H1 (cell line): ENCODE results near the gene DENND2A. TPM values are rescaled to one million over a fixed set of nuclear protein-coding genes. Genes with fewer than 3 reads are reported as not detected.
A peak's percentile ranks its signal among the peaks of the same experiment; 100 is the strongest.

Source experiments
- EP300 ChIP-seq, 2 experiments: IDR thresholded peaks; 1 replicate in 1 of 2; 2 replicates in 1 of 2; pipeline ENCODE4 v1.6.1; 2011 to 2012; ENCODE audit warnings: low read depth in 2 of 2, low read length in 2 of 2, mild to moderate bottlenecking in 2 of 2, borderline replicate concordance in 1 of 2, inconsistent platforms in 1 of 2, moderate library complexity in 1 of 2
- EZH2 ChIP-seq: fragments of 200-600 bp; sonication (generic); IDR thresholded peaks from 2 replicates; pipeline ENCODE4 v1.7.1; 2012; ENCODE audit warnings: low read depth, mild to moderate bottlenecking, moderate library complexity, low read length, inconsistent platforms; ENCODE audit not compliant: severe bottlenecking
- KDM4A ChIP-seq: IDR thresholded peaks from one replicate; pipeline ENCODE4 v1.7.1; 2012; ENCODE audit warnings: low read depth, mild to moderate bottlenecking, moderate library complexity, low read length, inconsistent platforms; ENCODE audit not compliant: severe bottlenecking
- NRF1 ChIP-seq: IDR thresholded peaks from 2 replicates; pipeline ENCODE4 v1.6.1; 2011; ENCODE audit warnings: mild to moderate bottlenecking, low read depth, low read length, improper control_type of control experiment
- POLR2A ChIP-seq, 2 experiments: IDR thresholded peaks; 1 replicate in 1 of 2; 2 replicates in 1 of 2; pipeline ENCODE4 v1.6.1; 2011; ENCODE audit warnings: low read depth in 2 of 2, low read length in 2 of 2, mild to moderate bottlenecking in 2 of 2; ENCODE audit errors: control extremely low read depth in 1 of 2
- POU5F1 ChIP-seq: IDR thresholded peaks from 2 replicates; pipeline ENCODE4 v1.6.1; 2011; ENCODE audit warnings: low read depth, mild to moderate bottlenecking, low read length, moderate library complexity
- RXRA ChIP-seq: IDR thresholded peaks from 2 replicates; pipeline ENCODE4 v1.6.1; 2011; ENCODE audit warnings: low read depth, mild to moderate bottlenecking, low read length, moderate library complexity; ENCODE audit not compliant: insufficient read depth
- SAP30 ChIP-seq: fragments of 300-600 bp; sonication (generic); IDR thresholded peaks from 2 replicates; pipeline ENCODE4 v1.7.1; 2012; ENCODE audit warnings: low read length, moderate library complexity, mild to moderate bottlenecking, inconsistent platforms; ENCODE audit not compliant: insufficient read depth, insufficient replicate concordance
- SIN3A ChIP-seq, 2 experiments: IDR thresholded peaks in 1 of 2; conservative IDR thresholded peaks in 1 of 2; 2 replicates each; pipeline ENCODE4 v1.6.1; 2011 to 2012; ENCODE audit warnings: low read length in 2 of 2, improper control_type of control experiment in 1 of 2, low read depth in 1 of 2, mild to moderate bottlenecking in 1 of 2
- polyA plus RNA-seq, 7 experiments: library from polyadenylated mRNA; depleted of rRNA in 3 of 7; stranded (reverse) in 5 of 7; unstranded in 2 of 7; fragments of >200 nt in 5 of 7; fragments of 200-250 nt in 2 of 7; gene quantifications; 1 replicate in 5 of 7; 2 replicates in 1 of 7; 4 replicates in 1 of 7; pipeline versions ENCODE4 v1.2.1 to v1.2.3, GENCODE V29; 2011 to 2013; ENCODE audit warnings: missing spikeins in 2 of 7, mixed read lengths in 2 of 7
- total RNA-seq: library from RNA; stranded (reverse); fragmentation: NEBNext Ultra II Directional; extraction: Animal tissue kit (Norgen Biotek cat#: 25700); gene quantifications from 2 replicates; pipeline ENCODE4 v1.2.1, GENCODE V29; 2021
- TF ChIP-seq, protein P1 (sequence below), 3 experiments: IDR thresholded peaks; 1 replicate in 2 of 3; 2 replicates in 1 of 3; pipeline versions ENCODE4 v1.5.1 to v1.6.1; 2011; ENCODE audit warnings: low read length in 3 of 3, mild to moderate bottlenecking in 3 of 3, inconsistent platforms in 2 of 3, low read depth in 1 of 3, moderate library complexity in 1 of 3; ENCODE audit not compliant: insufficient read depth in 1 of 3; ENCODE audit errors: control extremely low read depth in 1 of 3

Gene DENND2A
- total and polyA plus RNA-seq, 2 of the 8 experiments (the other 6 are each of a cell fraction or from before 2014, with no cell fraction given), result 5.0 to 13.0 TPM

DNA sequence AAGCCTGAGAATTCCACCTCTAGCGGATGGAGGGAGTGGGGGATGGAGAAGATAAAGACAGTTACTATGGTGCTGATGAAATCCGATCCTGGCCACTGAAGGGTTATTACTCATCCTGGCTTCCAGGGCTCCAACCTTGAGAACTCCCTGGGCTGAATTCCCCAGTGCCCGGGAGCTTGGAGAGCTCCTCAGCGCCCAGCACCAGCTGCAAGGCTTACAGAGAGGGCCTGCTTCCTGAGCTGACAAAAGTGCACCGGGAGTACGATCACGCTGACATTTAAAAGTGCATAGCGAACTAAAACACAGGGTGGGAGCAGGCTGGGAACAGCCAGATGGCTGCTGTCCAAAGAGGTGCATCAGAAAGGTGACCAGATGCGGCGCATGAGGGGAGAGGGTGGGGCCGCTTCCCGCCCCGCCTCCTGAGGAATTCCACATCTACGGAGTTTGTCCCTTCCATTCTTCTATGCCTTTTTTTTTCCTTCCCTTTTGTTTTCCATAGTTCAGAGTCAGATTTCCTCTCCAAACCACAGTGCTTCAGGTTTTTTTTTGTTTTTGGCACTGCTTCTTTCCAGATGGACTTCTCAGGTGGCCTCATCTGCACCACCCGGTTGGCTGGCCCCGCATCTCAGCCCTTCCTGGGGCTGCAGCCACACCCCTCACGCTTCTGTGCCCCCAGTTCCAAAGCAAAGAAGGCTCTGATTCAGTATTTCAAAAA, 98.9 kb downstream of the DENND2A start (continued):
- TF ChIP-seq, protein P1, sequence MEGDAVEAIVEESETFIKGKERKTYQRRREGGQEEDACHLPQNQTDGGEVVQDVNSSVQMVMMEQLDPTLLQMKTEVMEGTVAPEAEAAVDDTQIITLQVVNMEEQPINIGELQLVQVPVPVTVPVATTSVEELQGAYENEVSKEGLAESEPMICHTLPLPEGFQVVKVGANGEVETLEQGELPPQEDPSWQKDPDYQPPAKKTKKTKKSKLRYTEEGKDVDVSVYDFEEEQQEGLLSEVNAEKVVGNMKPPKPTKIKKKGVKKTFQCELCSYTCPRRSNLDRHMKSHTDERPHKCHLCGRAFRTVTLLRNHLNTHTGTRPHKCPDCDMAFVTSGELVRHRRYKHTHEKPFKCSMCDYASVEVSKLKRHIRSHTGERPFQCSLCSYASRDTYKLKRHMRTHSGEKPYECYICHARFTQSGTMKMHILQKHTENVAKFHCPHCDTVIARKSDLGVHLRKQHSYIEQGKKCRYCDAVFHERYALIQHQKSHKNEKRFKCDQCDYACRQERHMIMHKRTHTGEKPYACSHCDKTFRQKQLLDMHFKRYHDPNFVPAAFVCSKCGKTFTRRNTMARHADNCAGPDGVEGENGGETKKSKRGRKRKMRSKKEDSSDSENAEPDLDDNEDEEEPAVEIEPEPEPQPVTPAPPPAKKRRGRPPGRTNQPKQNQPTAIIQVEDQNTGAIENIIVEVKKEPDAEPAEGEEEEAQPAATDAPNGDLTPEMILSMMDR (IDR thresholded peaks at IDR 0.05; ENCODE audit: control extremely low read depth in 1 of 3, insufficient read depth in 1 of 3, low read depth in 1 of 3, low read length in 3 of 3), result no peak
- TF ChIP-seq POLR2A (IDR thresholded peaks at IDR 0.05; ENCODE audit: control extremely low read depth in 1 of 2, low read depth in 2 of 2, low read length in 2 of 2) (peak in 1 of 2 experiments; percentile 62; a peak in 1 of 3 replicates), KDM4A (peak; percentile 40), EP300 (IDR thresholded peaks at IDR 0.05; ENCODE audit: borderline replicate concordance in 1 of 2, low read depth in 2 of 2, low read length in 2 of 2) (no peak), SAP30 (peak; percentile 58), SIN3A (conservative IDR thresholded peaks at IDR 0.05 in 1 of 2, IDR thresholded peaks at IDR 0.05 in 1 of 2; ENCODE audit: low read depth in 1 of 2, low read length in 2 of 2) (peak in 1 of 2 experiments; percentile 42; a peak in 1 of 4 replicates), EZH2 (no peak), RXRA (no peak), NRF1 (no peak), POU5F1 (no peak)
